HG03139 (cell line): ENCODE results near the gene SARS2.
"Not testable (repeated sequence)": the region's sequence is repeated elsewhere in the genome, so short reads cannot be mapped to it uniquely, and the experiment has no call there.

Experiments used
- ATAC-seq: cut with Tn5 transposase; IDR thresholded peaks from one replicate; pipeline ENCODE4 v1.9.1; 2021; ENCODE audit not compliant: unreplicated experiment

The SARS2 gene

DNA sequence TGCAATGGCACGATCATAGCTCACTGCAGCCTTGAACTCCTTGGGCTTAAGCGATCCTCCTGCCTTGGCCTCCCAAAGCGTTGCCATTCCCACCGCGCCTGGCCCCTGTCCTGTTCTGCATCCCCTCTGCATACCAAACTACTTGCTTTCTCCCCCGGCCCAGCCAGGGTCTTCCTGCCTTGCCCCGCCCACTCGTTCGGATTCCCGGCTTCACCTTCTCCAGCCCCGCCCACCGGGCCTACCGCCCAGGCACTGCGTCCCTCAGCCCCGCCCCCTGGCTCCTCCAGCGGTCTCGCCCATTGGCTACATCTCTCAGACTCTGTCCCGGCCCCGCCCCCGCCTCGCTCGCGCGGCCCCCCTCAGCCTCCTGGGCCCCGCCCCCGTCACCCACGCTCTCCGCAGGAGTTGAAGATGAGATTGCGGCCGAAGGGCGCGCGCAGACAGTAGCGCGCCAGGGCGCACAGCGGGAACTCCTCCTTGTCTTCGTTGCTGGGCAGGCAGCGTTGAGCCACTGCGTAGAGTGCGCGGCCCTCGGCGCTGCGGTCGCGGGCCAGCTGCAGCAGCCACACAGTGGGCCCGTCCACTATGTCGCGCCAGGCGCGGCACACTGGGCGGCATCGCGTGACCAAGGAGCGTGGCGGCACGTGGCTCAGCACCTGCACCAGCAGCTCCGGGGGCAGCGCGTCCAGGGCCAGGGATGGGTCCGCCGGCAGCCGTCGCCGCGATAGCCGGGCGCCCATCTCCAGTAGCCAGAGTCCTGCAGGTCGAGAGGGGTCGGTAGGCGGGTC is 19.2 kb upstream of the SARS2 start:
- ATAC-seq = no peak

DNA sequence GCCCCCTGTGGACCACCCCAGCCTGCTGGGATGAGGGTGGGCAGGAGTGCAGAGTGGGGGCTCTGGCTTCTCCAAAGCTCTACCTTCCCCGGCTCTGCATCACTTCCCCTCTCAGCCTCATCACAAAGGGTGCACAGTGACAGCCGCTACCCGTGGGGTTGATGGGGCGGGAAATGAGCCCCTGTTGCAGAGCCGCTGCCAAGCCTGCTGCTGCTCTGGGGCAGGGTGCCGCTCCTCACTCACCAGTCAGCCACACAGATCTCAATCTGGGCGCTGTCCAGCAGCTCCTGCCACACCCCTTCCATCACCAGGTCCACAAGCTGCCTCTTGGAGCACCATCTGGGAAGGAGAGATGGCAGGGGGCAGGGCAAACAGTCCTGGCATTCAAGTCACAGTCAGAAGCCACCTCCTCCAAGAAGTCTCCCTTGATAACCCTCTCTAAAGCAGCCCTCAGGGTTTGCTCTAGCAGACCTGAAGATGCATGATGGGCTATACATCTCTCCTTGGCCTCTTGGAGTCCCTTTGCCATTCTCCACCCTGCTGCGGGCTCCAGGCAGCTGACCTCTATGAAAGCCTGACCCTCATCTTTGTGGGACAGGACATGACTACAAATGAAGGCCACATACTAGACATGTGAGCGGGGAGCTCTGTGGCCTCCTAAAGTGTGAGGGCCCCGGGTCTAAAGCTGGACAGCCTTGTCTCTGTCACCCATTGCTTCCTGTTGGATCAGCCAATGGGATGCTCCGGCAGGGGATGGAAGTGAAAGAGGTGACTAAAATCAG is 15.9 kb upstream of the SARS2 start:
- no peak for ATAC-seq

DNA sequence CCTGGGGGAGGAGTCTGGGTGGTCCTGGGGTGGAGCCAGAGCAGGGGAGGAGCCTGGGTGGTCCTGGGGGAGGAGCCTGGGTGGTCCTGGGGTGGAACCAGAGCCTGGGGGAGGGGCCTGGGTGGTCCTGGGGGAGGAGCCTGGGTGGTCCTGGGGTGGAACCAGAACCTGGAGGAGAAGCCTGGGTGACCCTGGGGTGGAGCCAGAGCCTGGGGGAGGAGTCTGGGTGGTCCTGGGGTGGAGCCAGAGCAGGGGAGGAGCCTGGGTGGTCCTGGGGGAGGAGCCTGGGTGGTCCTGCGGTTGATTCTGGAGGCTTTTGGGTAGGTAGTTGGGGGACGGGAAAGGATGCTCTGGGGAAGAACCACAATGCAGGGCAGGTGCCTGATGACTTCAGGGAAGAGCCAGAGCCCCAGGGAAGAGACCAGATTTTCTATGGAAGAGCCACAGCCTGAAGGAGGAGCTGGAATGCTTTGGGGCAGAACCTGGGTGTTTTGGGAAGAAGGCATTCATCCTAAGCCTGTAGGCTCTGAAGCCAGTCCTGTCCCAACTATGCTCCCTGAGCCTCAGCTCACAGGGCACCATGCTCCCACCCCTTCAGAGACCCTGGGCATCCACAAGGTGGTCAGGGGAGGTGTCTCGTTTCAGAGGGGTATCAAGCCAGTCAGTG is 15.1 kb upstream of the SARS2 start:
- ATAC-seq = no peak

DNA sequence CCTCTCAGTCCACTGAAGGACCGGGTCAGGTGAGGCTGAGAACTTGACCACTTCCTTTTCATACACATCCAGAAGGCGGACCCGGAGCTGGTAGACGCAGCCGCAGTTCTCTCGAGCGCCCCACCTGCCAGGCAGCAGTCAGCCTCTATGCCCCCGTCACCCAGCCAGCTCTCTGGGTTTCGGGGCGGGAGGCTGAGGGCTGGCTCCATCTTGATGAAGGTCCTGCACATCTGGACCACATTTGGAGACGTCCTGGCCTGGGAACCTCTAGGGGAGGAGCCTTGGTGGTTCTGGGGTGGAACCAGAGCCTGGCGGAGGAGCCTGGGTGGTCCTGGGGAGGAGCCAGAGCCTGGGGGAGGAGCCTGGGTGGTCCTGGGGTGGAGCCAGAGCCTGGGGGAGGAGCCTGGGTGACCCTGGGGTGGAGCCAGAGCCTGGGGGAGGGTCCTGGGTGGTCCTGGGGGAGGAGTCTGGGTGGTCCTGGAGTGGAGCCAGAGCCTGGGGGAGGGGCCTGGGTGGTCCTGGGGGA is 14.5 kb upstream of the SARS2 start:
- no peak for ATAC-seq

DNA sequence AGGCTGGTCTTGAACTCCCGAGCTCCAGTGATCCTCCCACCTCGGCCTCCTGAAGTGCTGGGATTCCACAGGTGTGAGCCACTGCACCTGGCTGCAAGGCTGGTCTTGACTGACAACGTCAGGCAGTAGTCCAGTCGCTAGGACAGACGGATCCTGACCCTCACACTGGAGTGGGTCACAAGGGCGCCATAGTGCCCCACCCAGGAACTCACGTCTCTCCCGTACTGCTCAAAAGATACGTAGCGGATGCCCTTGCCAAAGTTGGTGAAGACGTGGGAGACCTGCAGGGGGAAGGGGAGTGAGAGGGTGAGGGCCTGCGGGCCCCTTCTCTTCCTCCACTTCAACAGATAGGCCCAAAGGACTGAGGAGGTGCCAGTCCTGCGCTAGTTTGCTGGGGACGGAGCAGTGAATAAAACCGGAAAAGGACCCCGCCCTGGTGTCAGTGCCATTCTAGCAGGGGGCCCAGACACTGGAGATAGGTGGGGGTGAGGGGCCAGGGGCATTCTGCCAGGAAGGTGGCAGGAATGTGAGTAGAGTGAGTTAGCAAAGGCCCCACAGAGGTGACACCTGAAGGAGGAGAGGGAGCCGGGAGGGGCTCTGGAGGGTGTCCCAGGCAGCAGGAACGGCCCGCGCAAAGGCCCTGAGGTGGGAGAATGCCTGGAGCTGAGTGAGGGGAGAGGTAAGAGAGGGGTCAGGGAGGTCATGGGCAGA is 12.1 kb upstream of the SARS2 start:
- ATAC-seq = no peak

DNA sequence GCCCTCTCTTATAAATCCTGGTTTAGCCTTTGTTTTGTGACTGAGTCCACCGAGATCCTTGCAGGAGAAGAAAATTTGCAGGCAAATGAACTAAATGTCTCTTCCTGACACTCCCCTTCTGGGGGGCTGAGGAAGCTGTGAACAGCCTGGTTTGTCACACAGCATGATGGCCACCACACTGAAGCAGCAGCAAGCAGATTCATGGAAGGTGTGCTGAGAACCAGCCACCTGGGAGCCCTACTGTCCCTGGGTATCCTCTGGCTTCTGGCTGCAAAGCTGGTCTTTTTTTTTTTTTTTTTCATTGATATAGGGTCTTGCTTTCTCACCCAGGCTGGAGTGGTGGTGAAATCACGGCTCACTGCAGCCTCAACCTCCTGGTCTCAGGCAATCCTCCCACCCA is 11.4 kb upstream of the SARS2 start:
- ATAC-seq = no peak

DNA sequence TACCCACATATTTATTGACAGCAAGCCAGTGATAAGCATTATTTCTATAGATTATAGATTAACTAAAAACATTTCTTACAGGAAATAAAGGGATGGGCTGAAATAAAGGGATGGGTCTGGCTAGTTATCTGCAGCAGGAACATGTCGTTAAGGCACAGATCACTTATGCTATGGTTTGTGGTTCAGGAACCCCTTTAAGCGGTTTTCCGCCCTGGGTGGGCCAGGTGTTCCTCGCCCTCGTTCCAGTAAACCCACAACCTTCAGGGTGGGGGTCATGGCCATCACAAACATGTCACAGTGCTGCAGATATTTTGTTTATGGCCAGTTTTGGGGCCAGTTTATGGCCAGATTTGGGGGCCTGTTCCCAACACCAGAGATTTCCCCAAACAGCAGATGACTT is 10.9 kb upstream of the SARS2 start:
- ATAC-seq = not testable (repeated sequence)

DNA sequence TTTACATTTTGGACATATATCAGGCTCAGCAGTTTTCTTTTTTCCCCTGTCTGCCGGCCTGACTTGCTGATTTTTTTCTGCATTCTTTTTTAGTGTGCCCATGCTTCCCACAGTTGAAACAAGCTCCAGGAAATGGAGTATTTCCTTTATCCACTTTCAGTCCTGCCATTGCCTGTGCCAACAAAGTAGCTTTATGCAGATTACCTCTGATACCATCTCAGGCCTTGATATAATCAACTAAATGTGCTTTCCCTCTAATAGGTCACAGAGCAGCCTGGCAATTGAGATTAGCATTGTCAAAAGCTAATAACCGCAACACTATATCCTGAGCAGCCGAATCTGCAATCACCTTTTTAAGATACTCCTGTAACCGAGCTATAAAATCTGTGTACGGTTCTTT is 9.4 kb upstream of the SARS2 start:
- ATAC-seq = no peak

DNA sequence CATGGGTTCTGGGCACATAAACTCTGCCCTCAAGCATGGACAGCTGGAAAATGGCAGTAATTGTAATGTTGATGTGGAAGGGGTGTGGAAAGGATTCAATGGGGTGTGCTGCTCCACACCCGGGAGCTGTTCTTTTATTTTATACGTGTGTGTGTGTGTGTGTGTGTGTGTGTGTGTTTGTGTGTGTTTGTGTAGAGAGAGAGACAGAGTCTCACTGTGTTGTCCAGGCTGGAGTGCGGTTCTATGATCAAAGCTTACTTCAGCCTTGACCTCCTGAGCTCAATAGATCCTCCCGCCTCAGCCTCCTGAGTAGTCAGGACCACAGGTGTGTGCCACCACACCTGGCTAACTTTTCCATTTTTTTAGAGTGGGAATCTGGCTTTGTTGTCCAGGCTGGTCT is 3.0 kb upstream of the SARS2 start:
- ATAC-seq = no peak

DNA sequence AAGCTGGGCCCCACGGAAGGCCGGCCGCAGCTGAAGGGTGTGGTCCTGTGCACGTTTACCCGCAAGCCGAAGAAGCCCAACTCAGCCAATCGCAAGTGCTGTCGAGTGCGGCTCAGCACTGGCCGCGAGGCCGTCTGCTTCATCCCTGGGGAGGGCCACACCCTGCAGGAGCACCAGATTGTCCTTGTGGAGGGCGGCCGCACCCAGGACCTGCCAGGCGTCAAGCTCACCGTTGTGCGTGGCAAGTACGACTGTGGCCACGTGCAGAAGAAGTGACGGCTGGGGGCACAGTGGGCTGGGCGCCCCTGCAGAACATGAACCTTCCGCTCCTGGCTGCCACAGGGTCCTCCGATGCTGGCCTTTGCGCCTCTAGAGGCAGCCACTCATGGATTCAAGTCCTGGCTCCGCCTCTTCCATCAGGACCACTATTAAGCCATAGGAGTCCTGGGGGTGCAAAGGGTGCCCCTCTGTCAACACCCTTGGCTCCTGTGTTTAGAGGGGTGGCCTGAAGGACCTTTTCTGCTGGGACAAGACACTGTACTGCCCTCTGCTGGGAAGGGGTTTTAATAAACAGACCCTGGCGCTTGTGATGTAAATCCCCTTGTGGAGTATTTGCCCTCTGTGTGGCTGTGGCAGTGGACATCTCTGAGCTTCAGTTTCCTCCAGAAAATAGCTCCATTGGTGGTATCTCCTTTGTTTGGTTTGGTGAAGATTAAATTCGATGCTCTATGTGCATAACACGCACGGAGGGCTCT is 2.0 kb upstream of the SARS2 start:
- ATAC-seq = no peak

DNA sequence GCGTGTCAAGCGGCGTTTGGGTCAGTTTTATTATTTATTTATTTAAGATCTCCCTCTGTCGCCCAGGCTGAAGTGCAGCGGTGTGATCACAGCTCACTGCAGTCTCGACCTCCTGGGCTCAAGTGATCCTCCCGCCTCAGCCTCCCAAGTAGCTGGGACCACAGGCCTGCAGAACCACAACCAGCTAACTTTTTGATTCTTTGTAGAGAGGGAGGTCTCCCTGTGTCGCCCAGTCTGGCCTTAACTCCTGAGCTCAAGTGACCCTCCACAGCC is 894 bp upstream of the SARS2 start:
- no peak for ATAC-seq

DNA sequence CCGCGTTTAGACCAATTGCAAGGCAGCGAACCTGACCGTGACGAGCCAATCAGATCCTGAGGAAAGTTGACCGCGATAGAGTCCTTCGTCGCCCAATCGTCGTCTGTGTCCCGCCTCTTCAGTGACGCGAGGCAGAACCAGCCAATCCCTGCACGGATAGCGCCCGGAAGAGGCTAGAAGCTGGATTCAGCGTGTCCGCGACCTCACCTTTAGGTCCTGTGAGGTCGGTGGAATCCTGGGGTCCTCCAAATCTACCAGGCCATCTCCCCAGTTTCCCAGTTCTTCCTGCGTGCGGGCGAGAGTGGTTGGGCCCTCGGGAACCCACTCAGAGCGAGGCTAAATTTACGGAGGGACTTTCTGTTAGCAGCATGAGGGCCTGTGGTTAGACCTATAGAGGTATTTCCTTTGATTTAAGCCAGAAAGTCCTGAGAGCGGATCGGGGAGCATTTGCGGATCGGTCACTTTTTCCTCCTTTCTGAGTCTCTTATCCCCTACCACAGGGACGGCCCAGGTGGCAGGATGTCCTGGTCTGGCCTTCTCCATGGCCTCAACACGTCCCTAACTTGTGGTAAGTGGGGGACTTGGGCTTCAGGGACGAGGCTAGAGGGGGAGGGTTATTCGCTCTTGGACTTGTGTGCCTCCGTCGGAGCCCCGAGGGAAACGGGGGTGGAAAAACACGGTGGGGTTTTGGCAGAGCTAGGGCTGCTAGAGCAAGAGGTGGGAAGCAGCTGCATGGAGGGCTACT is 385 bp upstream of the SARS2 start, which contains the start of gene MRPS12:
MRPS12 (plus strand) TSS at position 169 of the 745 bp plus-strand sequence; CDS start at position 520, 351 bp downstream.
- peak; percentile 83 for ATAC-seq

DNA sequence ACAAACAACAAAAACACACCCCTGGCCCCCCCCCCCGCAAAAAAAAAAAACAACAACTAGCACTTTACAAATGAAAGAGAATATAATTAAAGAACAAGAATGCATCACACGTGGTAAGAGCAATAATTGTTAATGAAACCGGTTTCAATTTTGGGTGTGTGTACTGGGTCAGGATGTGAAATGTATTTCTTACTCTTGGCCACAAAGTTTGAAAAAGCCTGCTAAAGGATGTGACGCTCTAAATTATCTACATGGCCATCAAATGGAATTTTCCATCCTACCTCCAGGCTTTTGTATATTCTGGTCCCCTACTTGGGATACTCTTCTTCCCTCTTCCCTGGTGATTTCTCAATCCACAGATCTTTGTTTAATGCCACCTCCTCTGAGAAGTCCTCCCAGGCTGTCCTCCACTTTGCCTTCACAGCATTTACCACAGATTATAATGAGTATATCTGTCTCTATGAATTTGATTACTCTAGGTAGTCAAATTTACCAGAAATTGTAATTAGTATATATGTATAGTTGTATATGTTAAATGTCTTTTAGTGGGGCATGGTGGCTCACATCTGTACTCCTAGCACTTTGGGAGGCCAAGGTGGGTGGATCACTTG is 2.1 kb downstream of the SARS2 start:
- ATAC-seq = no peak

DNA sequence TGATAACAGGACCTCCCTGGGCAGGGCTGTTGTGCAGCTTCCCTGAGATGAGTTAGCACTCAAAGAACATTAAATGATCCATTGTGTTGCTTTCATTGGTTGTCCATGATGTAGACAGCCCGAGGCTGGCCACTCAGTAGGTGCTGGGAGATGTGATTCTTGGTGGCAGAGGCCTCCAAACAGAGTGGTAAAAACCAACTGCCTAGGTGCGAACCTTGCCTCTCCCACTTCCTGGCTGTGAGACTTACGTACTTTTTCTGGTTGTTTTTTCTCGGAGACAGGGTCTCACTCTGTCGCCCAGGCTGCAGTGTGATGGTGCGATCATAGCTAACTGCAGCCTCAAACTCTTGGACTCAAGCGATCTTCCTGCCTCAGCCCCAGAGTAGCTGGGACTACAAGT is 6.2 kb downstream of the SARS2 start:
- no peak for ATAC-seq

DNA sequence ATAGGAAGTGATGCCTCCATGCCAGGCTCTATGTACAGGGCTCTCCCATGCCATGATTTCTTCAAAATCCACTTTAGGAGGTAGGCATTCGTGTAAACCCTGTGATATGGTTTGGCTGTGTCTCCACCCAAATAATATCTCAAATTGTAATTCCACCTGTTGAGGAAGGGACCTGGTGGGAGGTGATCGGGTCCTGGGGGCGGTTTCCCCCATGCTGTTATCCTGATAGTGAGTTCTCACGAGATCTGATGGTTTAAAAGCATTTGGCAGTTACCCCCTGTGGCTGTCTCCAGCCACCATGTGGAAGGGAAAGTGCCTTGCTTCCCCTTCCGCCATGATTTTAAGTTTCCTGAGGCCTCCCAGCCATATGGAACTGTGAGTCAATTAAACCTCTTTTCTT is 8.1 kb downstream of the SARS2 start:
- no peak for ATAC-seq

DNA sequence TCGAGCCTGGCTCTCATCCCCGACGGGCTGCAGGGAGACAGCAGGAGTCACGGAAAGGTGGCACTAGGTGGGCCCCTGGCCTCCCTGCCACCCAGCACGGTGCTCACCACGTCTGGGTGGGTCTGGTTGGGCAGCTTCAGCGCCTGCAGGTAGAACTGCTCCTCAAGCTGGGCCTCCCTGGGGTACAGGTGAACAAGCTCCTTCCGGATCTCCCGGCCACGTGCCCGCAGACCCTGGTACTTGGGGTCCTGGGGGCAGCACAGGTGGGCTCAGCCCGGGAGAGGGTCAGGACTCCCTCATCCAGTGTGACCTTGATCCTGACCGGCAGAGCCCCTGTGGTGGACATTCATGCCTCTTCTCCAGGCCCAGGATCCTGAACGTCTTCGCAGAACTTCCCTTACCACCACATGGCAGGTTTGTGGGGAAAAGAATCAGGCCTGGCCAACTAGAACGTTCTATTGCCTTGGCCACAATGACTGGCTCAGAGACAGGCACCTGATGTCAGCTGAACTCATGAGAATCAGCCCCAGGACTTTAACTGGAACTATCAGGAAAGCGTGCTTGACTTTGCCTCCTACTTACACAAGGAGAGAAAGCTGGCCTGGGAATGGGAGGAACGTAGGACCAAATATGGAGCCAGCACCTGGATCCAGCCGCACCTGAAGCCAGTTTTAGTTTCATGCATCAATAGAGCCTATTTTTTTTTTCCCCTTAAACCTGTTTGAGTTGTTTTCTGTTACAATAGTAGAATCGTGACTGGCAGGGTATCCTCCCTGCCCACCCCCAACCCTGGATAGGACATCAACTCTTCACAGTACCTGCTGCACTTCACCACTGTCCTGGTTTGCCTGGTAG is 8.9 kb downstream of the SARS2 start:
- ATAC-seq = no peak

DNA sequence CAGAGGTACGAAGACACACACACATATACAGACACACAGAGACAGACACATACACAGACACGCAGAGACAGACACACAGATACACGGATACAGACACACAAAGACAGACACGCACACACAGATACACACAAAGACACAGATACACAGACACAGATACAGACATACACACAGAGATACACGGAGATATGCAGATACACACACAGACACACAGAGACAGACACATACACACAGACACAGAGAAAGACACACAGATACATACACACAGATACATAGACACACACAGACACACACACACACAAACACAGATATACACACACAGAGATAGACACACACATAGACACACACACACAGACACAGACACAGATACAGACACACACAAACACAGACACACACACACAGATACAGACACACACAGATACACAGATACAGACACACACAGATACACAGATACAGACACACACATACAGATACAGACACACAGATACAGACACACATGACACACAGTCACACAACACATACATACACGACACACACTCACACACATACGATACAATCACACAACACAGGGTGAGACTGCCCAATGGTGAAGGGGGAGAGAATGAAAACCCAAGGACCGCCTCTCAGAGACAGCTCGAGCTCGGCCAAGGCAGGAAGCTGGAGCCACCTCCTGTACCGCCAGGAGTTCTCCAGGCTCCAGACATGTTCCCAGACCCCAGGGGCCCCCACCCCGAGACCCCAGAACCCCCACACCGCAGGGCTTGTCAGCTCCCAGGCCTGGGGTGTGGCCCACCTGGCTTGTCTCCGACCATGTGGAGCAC is 9.8 kb downstream of the SARS2 start:
- ATAC-seq = no peak
